IMR-90 (cell line): ENCODE results near the gene EAF2. TPM values are rescaled to one million over a fixed set of nuclear protein-coding genes. Genes with fewer than 3 reads are reported as not detected.

Experiments used
- ATAC-seq: fragments of 200-7000 bp; cut with Tn5 transposase; 2 replicates; pipeline ENCODE4 v1.9.1; 2020; ENCODE audit warnings: low read depth, mild to moderate bottlenecking, moderate library complexity
- BruUV-seq: library from RNA; stranded (reverse); fragments of 400-500 nt; replicated peaks from 2 replicates; lab custom pipeline; 2021; lab: Mats Ljungman, UMichigan
- CTCF ChIA-PET: fragments of 300-600 bp; formaldehyde crosslinking; extraction: SDS; loops from one replicate; lab custom pipeline; 2021; ENCODE audit warnings: antibody characterized with exemption; lab: Yijun Ruan, JAX
- POLR2A ChIA-PET: fragments of 300-600 bp; sonication (Branson Sonifier 250); formaldehyde crosslinking; loops from one replicate; lab custom pipeline; 2022; ENCODE audit warnings: antibody characterized with exemption; ENCODE audit not compliant: unreplicated experiment; lab: Charles Lee
- DNase-seq: peaks from one replicate; pipeline ENCODE4 v3.0.0; 2013
- H2AFZ ChIP-seq: replicated peaks from 2 replicates; pipeline ENCODE3; 2013; ENCODE audit warnings: low read length, mild to moderate bottlenecking; ENCODE audit not compliant: poor library complexity
- H2AK5ac ChIP-seq: 2 replicates; pipeline ENCODE4 v1.6.1; 2013; ENCODE audit warnings: low read depth, low read length, inconsistent platforms
- H2AK9ac ChIP-seq: replicated peaks from 2 replicates; pipeline ENCODE3; 2013; ENCODE audit warnings: mild to moderate bottlenecking, low read depth, low read length, moderate library complexity; ENCODE audit not compliant: poor library complexity
- H2BK120ac ChIP-seq: 2 replicates; pipeline ENCODE4 v1.6.1; 2013; ENCODE audit warnings: low read depth, low read length, inconsistent platforms
- H2BK15ac ChIP-seq: 3 replicates; pipeline ENCODE4 v1.6.1; 2013; ENCODE audit warnings: low read depth, low read length, inconsistent platforms
- H2BK20ac ChIP-seq: 2 replicates; pipeline ENCODE4 v1.6.1; 2013; ENCODE audit warnings: low read depth, mild to moderate bottlenecking, inconsistent platforms, low read length, moderate library complexity
- H2BK5ac ChIP-seq: 2 replicates; pipeline ENCODE4 v1.6.1; 2013; ENCODE audit warnings: mild to moderate bottlenecking, low read depth, low read length, inconsistent platforms; ENCODE audit not compliant: poor library complexity, severe bottlenecking
- H3K14ac ChIP-seq: replicated peaks from 2 replicates; pipeline ENCODE4 v1.6.1; 2013; ENCODE audit warnings: low read depth, low read length, inconsistent platforms
- H3K18ac ChIP-seq: 2 replicates; pipeline ENCODE4 v1.6.1; 2013; ENCODE audit warnings: low read depth, low read length, control low read depth
- H3K23ac ChIP-seq: 2 replicates; pipeline ENCODE4 v1.6.1; 2013; ENCODE audit warnings: low read depth, low read length, inconsistent platforms
- H3K27ac ChIP-seq: 2 replicates; pipeline ENCODE4 v1.5.1; 2013; ENCODE audit warnings: mild to moderate bottlenecking, control low read depth, low read length; ENCODE audit not compliant: insufficient read depth
- H3K27me3 ChIP-seq: 2 replicates; pipeline ENCODE4 v1.6.1; 2013; ENCODE audit warnings: low read length; ENCODE audit not compliant: control insufficient read depth, insufficient read depth
- H3K36me3 ChIP-seq: 2 replicates; pipeline ENCODE4 v1.6.1; 2013; ENCODE audit warnings: low read length, mixed read lengths; ENCODE audit not compliant: control insufficient read depth, insufficient read depth
- H3K4ac ChIP-seq: 2 replicates; pipeline ENCODE4 v1.6.1; 2013; ENCODE audit warnings: low read depth, low read length, inconsistent platforms
- H3K4me1 ChIP-seq: 2 replicates; pipeline ENCODE4 v1.6.1; 2013; ENCODE audit warnings: low read length, mixed read lengths; ENCODE audit not compliant: control insufficient read depth, insufficient read depth
- H3K4me2 ChIP-seq: 2 replicates; pipeline ENCODE4 v1.6.1; 2013; ENCODE audit warnings: low read depth, mild to moderate bottlenecking, control low read depth, low read length, moderate library complexity
- H3K4me3 ChIP-seq: 2 replicates; pipeline ENCODE4 v1.5.1; 2013; ENCODE audit warnings: low read depth, mild to moderate bottlenecking, control low read depth, low read length, moderate library complexity; ENCODE audit not compliant: insufficient read depth
- H3K56ac ChIP-seq: 2 replicates; pipeline ENCODE4 v1.6.1; 2013; ENCODE audit warnings: low read length, inconsistent platforms; ENCODE audit not compliant: insufficient read depth; ENCODE audit errors: extremely low read depth
- H3K79me1 ChIP-seq, 2 experiments: 2 replicates each; pipeline ENCODE4 v1.6.1; 2013; ENCODE audit warnings: low read length in 2 of 2, inconsistent platforms in 1 of 2, low read depth in 1 of 2
- H3K9ac ChIP-seq: 2 replicates; pipeline ENCODE4 v1.6.1; 2013; ENCODE audit warnings: low read depth, low read length, control low read depth
- H3K9me1 ChIP-seq: 2 replicates; pipeline ENCODE4 v1.6.1; 2013; ENCODE audit warnings: low read length, inconsistent platforms; ENCODE audit not compliant: insufficient read depth
- H3K9me3 ChIP-seq: 2 replicates; pipeline ENCODE4 v1.6.1; 2013; ENCODE audit warnings: low read length; ENCODE audit not compliant: control insufficient read depth, insufficient read depth
- H4K20me1 ChIP-seq: 2 replicates; pipeline ENCODE4 v1.6.1; 2013; ENCODE audit warnings: low read length, inconsistent platforms; ENCODE audit not compliant: insufficient read depth
- H4K5ac ChIP-seq: 2 replicates; pipeline ENCODE4 v1.6.1; 2013; ENCODE audit warnings: mild to moderate bottlenecking, low read depth, low read length, control low read depth
- H4K8ac ChIP-seq, 2 experiments: 2 replicates each; pipeline ENCODE4 v1.6.1; 2013; ENCODE audit warnings: low read depth in 2 of 2, low read length in 2 of 2, control low read depth in 1 of 2, inconsistent platforms in 1 of 2
- H4K91ac ChIP-seq: 2 replicates; pipeline ENCODE4 v1.6.1; 2013; ENCODE audit warnings: low read depth, low read length, inconsistent platforms; ENCODE audit not compliant: insufficient read depth
- BHLHE40 ChIP-seq: fragments of 150-350 bp; IDR thresholded peaks from 2 replicates; pipeline ENCODE4 v1.6.1; 2016; ENCODE audit warnings: mild to moderate bottlenecking, low read depth, low read length
- CEBPB ChIP-seq: IDR thresholded peaks from 2 replicates; pipeline ENCODE4 v1.6.1; 2012; ENCODE audit warnings: low read depth, low read length, improper control_type of control experiment
- CHD1 ChIP-seq: IDR thresholded peaks from 2 replicates; pipeline ENCODE4 v1.6.1; 2012; ENCODE audit warnings: low read depth, low read length, improper control_type of control experiment
- FOS ChIP-seq: fragments of 150-350 bp; IDR thresholded peaks from 2 replicates; pipeline ENCODE4 v1.6.1; 2016; ENCODE audit warnings: low read depth, low read length
- MAFK ChIP-seq: IDR thresholded peaks from 2 replicates; pipeline ENCODE4 v1.6.1; 2012; ENCODE audit warnings: low read depth, low read length, improper control_type of control experiment
- MAZ ChIP-seq: IDR thresholded peaks from 2 replicates; pipeline ENCODE4 v1.6.1; 2012; ENCODE audit warnings: low read depth, mild to moderate bottlenecking, low read length, improper control_type of control experiment, moderate library complexity, borderline replicate concordance
- MXI1 ChIP-seq: IDR thresholded peaks from 2 replicates; pipeline ENCODE4 v1.6.1; 2012; ENCODE audit warnings: low read depth, mild to moderate bottlenecking, low read length, moderate library complexity, borderline replicate concordance
- NFE2L2 ChIP-seq: fragments of 150-350 bp; IDR thresholded peaks from 2 replicates; pipeline ENCODE4 v1.6.1; 2016; ENCODE audit warnings: low read depth, mild to moderate bottlenecking, low read length
- POLR2A ChIP-seq: IDR thresholded peaks from 2 replicates; pipeline ENCODE4 v1.6.1; 2012; ENCODE audit warnings: mild to moderate bottlenecking, low read depth, low read length
- RAD21 ChIP-seq: IDR thresholded peaks from 2 replicates; pipeline ENCODE4 v1.6.1; 2012; ENCODE audit warnings: low read length, improper control_type of control experiment
- RCOR1 ChIP-seq: IDR thresholded peaks from 2 replicates; pipeline ENCODE4 v1.6.1; 2012; ENCODE audit warnings: mild to moderate bottlenecking, low read length, improper control_type of control experiment; ENCODE audit not compliant: insufficient replicate concordance
- RFX5 ChIP-seq: IDR thresholded peaks from 2 replicates; pipeline ENCODE4 v1.8.0; 2012; ENCODE audit warnings: low read depth, mild to moderate bottlenecking, low read length, moderate library complexity
- SMC3 ChIP-seq: fragments of 150-350 bp; IDR thresholded peaks from 2 replicates; pipeline ENCODE4 v1.6.1; 2016; ENCODE audit warnings: low read depth, mild to moderate bottlenecking, antibody characterized with exemption, low read length, moderate library complexity
- WGBS, 2 experiments: methylation state at CpG; one replicate each; pipeline versions ENCODE4 v1.1.5 to v1.1.7; 2013; ENCODE audit warnings: missing lambda C conversion rate in 2 of 2; ENCODE audit not compliant: insufficient read length in 1 of 2; ENCODE audit errors: extremely low coverage in 2 of 2; 5-methylcytosine and 5-hydroxymethylcytosine counted together
- dilution Hi-C: fragments of 300-500 bp; cut with HindIII; formaldehyde crosslinking; loops from one replicate; pipeline ENCODE4 v1.14.3; 2018; ENCODE audit warnings: low sequenced_read_pairs; ENCODE audit not compliant: unreplicated experiment
- in situ Hi-C: fragments of 300-500 bp; cut with MboI; formaldehyde crosslinking; loops from 3 replicates; pipeline ENCODE4 v1.14.3; 2019; ENCODE audit warnings: low sequenced_read_pairs, inconsistent platforms, mixed read lengths
- intact Hi-C: fragments of 100-400 bp; cut with micrococcal nuclease; formaldehyde crosslinking; loops from 2 replicates; pipeline ENCODE4 v1.10.0; 2022
- polyA plus RNA-seq, 3 experiments: library from polyadenylated mRNA; depleted of rRNA; stranded (reverse); fragments of >200 nt; gene quantifications; 2 replicates each; pipeline ENCODE4 v1.2.3, GENCODE V29; 2012; ENCODE audit warnings: low replicate concordance in 1 of 3
- total RNA-seq: library from RNA; depleted of rRNA; stranded (reverse); fragments of >200 nt; gene quantifications from 2 replicates; pipeline ENCODE4 v1.2.3, GENCODE V29; 2012
- TF ChIP-seq, protein P1 (sequence below): conservative IDR thresholded peaks from 2 replicates; pipeline ENCODE4 v1.5.1; 2012; ENCODE audit warnings: mild to moderate bottlenecking, low read depth, low read length, improper control_type of control experiment
- TF ChIP-seq, protein P2 (sequence below): fragments of 150-350 bp; IDR thresholded peaks from 2 replicates; pipeline ENCODE4 v1.6.1; 2017; ENCODE audit warnings: mild to moderate bottlenecking, antibody characterized with exemption, low read length, low read depth
- TF ChIP-seq, protein P3 (sequence below): fragments of 150-350 bp; IDR thresholded peaks from 2 replicates; pipeline ENCODE4 v1.6.1; 2016; ENCODE audit warnings: low read depth, mild to moderate bottlenecking, low read length, moderate library complexity, borderline replicate concordance

EAF2 gene
- total and polyA plus RNA-seq, 2 of the 4 experiments (the other 2 are of a cell fraction): 2.2 to 2.3 TPM

DNA sequence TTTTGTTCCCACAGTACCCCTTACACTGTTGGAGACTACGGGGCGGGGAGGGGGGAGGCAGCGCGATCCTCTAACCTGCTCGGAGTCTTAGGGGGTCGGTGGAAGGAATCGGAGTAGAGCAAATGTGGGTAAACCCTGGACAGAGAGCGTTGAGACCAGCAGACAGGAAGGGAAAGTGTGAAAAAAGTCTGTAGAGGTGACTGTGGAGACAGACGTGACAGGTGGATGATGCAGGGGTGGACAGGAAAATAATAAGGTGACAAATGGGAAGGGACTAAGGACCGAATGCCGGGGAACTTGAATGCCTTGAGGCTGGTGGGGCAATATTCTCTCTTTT lies 424 bp downstream of the EAF2 start:
- H4K5ac ChIP-seq: no peak overlapping the region
- POLR2A ChIA-PET: no interaction called here
- H4K91ac ChIP-seq: no peak overlapping the region
- dilution Hi-C loops: no loop called here
- intact Hi-C loops: loop anchor here (10.0 kb wide), 1 partner anchor 419 kb away; no protein-coding TSS in a partner anchor
- H3K27me3 ChIP-seq: no peaks in the 10 kb centered on the region
- no peak overlapping the region for H3K18ac ChIP-seq
- peak overlapping the region; percentile 10 to 32; a peak in 1 of 4 replicates for H4K8ac ChIP-seq
- peak overlapping the region; percentile 97 for H3K4me2 ChIP-seq
- no peak overlapping the region for H3K56ac ChIP-seq
- no peak overlapping the region for H2BK15ac ChIP-seq
- 0% methylated on average over 2 of the region's 11 CpGs; no CpG with 5 or more reads in 1 of the 2 experiments for WGBS, 2 experiments
- TF ChIP-seq MXI1 (no peak), RCOR1 (no peak), MAZ (no peak), RFX5 (no peak), NFE2L2 (no peak), CEBPB (no peak), SMC3 (no peak), RAD21 (no peak), CHD1 (no peak), POLR2A (no peak), BHLHE40 (no peak), FOS (no peak), MAFK (no peak)
- TF ChIP-seq, protein P1, sequence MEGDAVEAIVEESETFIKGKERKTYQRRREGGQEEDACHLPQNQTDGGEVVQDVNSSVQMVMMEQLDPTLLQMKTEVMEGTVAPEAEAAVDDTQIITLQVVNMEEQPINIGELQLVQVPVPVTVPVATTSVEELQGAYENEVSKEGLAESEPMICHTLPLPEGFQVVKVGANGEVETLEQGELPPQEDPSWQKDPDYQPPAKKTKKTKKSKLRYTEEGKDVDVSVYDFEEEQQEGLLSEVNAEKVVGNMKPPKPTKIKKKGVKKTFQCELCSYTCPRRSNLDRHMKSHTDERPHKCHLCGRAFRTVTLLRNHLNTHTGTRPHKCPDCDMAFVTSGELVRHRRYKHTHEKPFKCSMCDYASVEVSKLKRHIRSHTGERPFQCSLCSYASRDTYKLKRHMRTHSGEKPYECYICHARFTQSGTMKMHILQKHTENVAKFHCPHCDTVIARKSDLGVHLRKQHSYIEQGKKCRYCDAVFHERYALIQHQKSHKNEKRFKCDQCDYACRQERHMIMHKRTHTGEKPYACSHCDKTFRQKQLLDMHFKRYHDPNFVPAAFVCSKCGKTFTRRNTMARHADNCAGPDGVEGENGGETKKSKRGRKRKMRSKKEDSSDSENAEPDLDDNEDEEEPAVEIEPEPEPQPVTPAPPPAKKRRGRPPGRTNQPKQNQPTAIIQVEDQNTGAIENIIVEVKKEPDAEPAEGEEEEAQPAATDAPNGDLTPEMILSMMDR: no peak
- TF ChIP-seq, protein P2, sequence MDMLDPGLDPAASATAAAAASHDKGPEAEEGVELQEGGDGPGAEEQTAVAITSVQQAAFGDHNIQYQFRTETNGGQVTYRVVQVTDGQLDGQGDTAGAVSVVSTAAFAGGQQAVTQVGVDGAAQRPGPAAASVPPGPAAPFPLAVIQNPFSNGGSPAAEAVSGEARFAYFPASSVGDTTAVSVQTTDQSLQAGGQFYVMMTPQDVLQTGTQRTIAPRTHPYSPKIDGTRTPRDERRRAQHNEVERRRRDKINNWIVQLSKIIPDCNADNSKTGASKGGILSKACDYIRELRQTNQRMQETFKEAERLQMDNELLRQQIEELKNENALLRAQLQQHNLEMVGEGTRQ: no peak
- TF ChIP-seq, protein P3, sequence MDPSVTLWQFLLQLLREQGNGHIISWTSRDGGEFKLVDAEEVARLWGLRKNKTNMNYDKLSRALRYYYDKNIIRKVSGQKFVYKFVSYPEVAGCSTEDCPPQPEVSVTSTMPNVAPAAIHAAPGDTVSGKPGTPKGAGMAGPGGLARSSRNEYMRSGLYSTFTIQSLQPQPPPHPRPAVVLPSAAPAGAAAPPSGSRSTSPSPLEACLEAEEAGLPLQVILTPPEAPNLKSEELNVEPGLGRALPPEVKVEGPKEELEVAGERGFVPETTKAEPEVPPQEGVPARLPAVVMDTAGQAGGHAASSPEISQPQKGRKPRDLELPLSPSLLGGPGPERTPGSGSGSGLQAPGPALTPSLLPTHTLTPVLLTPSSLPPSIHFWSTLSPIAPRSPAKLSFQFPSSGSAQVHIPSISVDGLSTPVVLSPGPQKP: no peak
- H2BK5ac ChIP-seq: no peak overlapping the region
- ATAC-seq (no peak; the same call in 1 of the 2 replicates), DNase-seq (no peak)
- BruUV-seq: no TSS peak
- peak overlapping the region; percentile 88 for H2AFZ ChIP-seq
- in situ Hi-C loops: no loop called here
- H3K4me3 ChIP-seq: peak overlapping the region; percentile 73
- H3K9ac ChIP-seq: peak overlapping the region; percentile 79
- no peak overlapping the region for H2AK9ac ChIP-seq
- H4K20me1 ChIP-seq: no peaks in the 10 kb centered on the region
- 0 out of 2 replicates have a peak overlapping the region, but pooled peaks have one; percentile 21 for H3K23ac ChIP-seq
- peaks cover 12 to 16% of the 10 kb centered on the region in 2 experiments for H3K79me1 ChIP-seq
- CTCF ChIA-PET: no interaction called here
- H2BK120ac ChIP-seq: no peak overlapping the region
- no peak overlapping the region for H3K14ac ChIP-seq
- H2BK20ac ChIP-seq: no peak overlapping the region
- H3K4ac ChIP-seq: 0 out of 2 replicates have a peak overlapping the region, but pooled peaks have one; percentile 4
- H3K9me1 ChIP-seq: 0 out of 2 replicates have a peak, but pooled peaks cover 2% of the 10 kb centered on the region
- H3K4me1 ChIP-seq: peaks cover 2% of the 10 kb centered on the region; the same call in 1 of the 2 replicates
- peak overlapping the region; percentile 16; the same call in 1 of the 2 replicates for H3K27ac ChIP-seq
- H3K36me3 ChIP-seq: 0 out of 2 replicates have a peak, but pooled peaks cover 2% of the 10 kb centered on the region
- H2AK5ac ChIP-seq: no peak overlapping the region
- no peaks in the 10 kb centered on the region for H3K9me3 ChIP-seq
